Measurements from ENCODE around the gene TBC1D2.

DNA sequence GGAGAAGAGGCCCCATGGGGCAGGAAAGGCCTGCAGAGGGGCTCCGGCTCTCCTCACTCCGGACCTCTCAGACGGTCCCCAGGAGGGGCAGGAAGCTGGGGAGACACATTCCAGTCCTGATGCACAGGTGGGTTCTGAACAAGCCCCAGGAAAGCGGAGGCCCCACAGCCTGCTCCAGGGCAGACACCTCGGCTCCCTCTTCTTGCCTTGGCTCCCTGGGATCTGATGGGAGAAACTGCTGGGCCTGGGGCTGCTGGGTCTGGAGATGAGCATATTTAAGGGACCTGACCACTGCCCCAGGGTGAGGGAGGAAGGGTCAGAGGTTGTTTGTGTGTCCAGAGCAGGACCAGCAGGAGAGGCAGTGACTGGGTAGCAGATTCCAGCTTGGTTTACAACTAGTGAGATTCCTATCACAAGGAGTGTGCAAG lies 64.3 kb downstream of the TBC1D2 start:
- TF ChIP-seq, protein P1, sequence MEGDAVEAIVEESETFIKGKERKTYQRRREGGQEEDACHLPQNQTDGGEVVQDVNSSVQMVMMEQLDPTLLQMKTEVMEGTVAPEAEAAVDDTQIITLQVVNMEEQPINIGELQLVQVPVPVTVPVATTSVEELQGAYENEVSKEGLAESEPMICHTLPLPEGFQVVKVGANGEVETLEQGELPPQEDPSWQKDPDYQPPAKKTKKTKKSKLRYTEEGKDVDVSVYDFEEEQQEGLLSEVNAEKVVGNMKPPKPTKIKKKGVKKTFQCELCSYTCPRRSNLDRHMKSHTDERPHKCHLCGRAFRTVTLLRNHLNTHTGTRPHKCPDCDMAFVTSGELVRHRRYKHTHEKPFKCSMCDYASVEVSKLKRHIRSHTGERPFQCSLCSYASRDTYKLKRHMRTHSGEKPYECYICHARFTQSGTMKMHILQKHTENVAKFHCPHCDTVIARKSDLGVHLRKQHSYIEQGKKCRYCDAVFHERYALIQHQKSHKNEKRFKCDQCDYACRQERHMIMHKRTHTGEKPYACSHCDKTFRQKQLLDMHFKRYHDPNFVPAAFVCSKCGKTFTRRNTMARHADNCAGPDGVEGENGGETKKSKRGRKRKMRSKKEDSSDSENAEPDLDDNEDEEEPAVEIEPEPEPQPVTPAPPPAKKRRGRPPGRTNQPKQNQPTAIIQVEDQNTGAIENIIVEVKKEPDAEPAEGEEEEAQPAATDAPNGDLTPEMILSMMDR (IDR thresholded peaks at IDR 0.05; ENCODE audit: borderline replicate concordance, extremely low read depth, low read length, poor library complexity, severe bottlenecking): no peak
- no peak for TF ChIP-seq EZH2 (IDR thresholded peaks at IDR 0.05; ENCODE audit: borderline replicate concordance, low read depth, low read length, severe bottlenecking)
